K562 (cell line): ENCODE results near the gene TESMIN. TPM values are rescaled to one million over a fixed set of nuclear protein-coding genes. Genes with fewer than 3 reads are reported as not detected.
A peak's percentile ranks its signal among the peaks of the same experiment; 100 is the strongest.

ENCODE experiments used
- ARID3B ChIP-seq: fragments of 250-450 bp; sonication (Bioruptor Pico); IDR thresholded peaks from 2 replicates; pipeline ENCODE4 v1.4.0; 2020; ENCODE audit warnings: borderline replicate concordance
- GABPB1 ChIP-seq: sonication (generic); formaldehyde crosslinking; IDR thresholded peaks from 2 replicates; pipeline ENCODE4 v1.8.0; 2022; ENCODE audit warnings: mild to moderate bottlenecking, missing genetic modification reagents
- HBP1 ChIP-seq: fragments of 450-650 bp; formaldehyde crosslinking; IDR thresholded peaks from 2 replicates; pipeline ENCODE4 v1.4.0; 2022; ENCODE audit warnings: missing genetic modification characterization
- HMGN3 ChIP-seq: IDR thresholded peaks from 2 replicates; pipeline ENCODE4 v1.6.1; 2011; ENCODE audit warnings: borderline replicate concordance, low read depth, mild to moderate bottlenecking, mixed read lengths, low read length; ENCODE audit not compliant: insufficient read length; ENCODE audit errors: extremely low read depth
- JUN ChIP-seq, 2 experiments: sonication (generic) in 1 of 2; formaldehyde crosslinking in 1 of 2; IDR thresholded peaks; 2 replicates each; pipeline versions ENCODE4 v1.6.1 to v1.8.0; 2012 to 2022; ENCODE audit warnings: borderline replicate concordance in 2 of 2, mild to moderate bottlenecking in 2 of 2, improper control_type of control experiment in 1 of 2, low read depth in 1 of 2, low read length in 1 of 2, missing genetic modification reagents in 1 of 2
- MBD2 ChIP-seq: sonication (generic); IDR thresholded peaks from 2 replicates; pipeline ENCODE4 v1.6.1; 2016; ENCODE audit warnings: low read depth, borderline replicate concordance
- PHB2 ChIP-seq: fragments of 450-650 bp; IDR thresholded peaks from 2 replicates; pipeline ENCODE4 v1.6.1; 2017; ENCODE audit warnings: low read depth
- RBFOX2 ChIP-seq: fragments of 200-400 bp; formaldehyde crosslinking; IDR thresholded peaks from 2 replicates; pipeline ENCODE4 v1.6.1; 2017; ENCODE audit warnings: low read depth, mild to moderate bottlenecking, low read length, moderate library complexity
- RBM15 ChIP-seq: fragments of 200-400 bp; formaldehyde crosslinking; IDR thresholded peaks from 2 replicates; pipeline ENCODE4 v1.6.1; 2018; ENCODE audit warnings: mild to moderate bottlenecking, low read length, moderate library complexity; ENCODE audit not compliant: insufficient read depth
- RBM25 ChIP-seq: fragments of 200-400 bp; formaldehyde crosslinking; IDR thresholded peaks from 2 replicates; pipeline ENCODE4 v1.6.1; 2018; ENCODE audit warnings: low read length, low read depth, moderate library complexity; ENCODE audit not compliant: severe bottlenecking
- SRSF9 ChIP-seq: fragments of 200-400 bp; formaldehyde crosslinking; IDR thresholded peaks from 2 replicates; pipeline ENCODE4 v1.6.1; 2017; ENCODE audit warnings: low read depth, low read length, borderline replicate concordance
- TFAM ChIP-seq: fragments of 250-450 bp; sonication (Bioruptor Pico); conservative IDR thresholded peaks from 2 replicates; pipeline ENCODE4 v1.5.0; 2021; ENCODE audit warnings: mild to moderate bottlenecking, moderate library complexity
- TRIM25 ChIP-seq: fragments of 450-650 bp; IDR thresholded peaks from 2 replicates; pipeline ENCODE4 v1.7.0; 2016; ENCODE audit warnings: borderline replicate concordance
- ZBTB33 ChIP-seq: sonication (generic); formaldehyde crosslinking; IDR thresholded peaks from 2 replicates; pipeline ENCODE4 v1.8.1; 2023; ENCODE audit warnings: mild to moderate bottlenecking, missing genetic modification reagents
- ZHX1 ChIP-seq: fragments of 150-350 bp; conservative IDR thresholded peaks from 2 replicates; pipeline ENCODE4 v1.6.1; 2014; ENCODE audit warnings: low read length
- ZNF444 ChIP-seq: fragments of 250-450 bp; sonication (Bioruptor Pico); IDR thresholded peaks from 2 replicates; pipeline ENCODE4 v1.4.0; 2020; ENCODE audit warnings: mild to moderate bottlenecking, moderate library complexity
- polyA plus RNA-seq, 8 experiments: library from polyadenylated mRNA; depleted of rRNA in 4 of 8; stranded (reverse) in 5 of 8; unstranded in 3 of 8; fragments of >200 nt; fragmentation: Nextera tagmentation in 2 of 8; fragmentation: Illumina TruSeq in 1 of 8; extraction: Ambion mirVana in 2 of 8; extraction: Trizol in 1 of 8; gene quantifications; 2 replicates each; pipeline versions ENCODE4 v1.2.1 to v1.2.3, GENCODE V29; 2011 to 2014; ENCODE audit warnings: inconsistent platforms in 1 of 8, missing spikeins in 1 of 8
- total RNA-seq, 7 experiments: library from RNA; depleted of rRNA in 6 of 7; stranded (reverse); fragments of >200 nt in 6 of 7; fragmentation: Illumina TruSeq in 2 of 7; extraction: Trizol in 2 of 7; gene quantifications; 2 replicates each; pipeline versions ENCODE4 v1.2.1 to v1.2.3, GENCODE V29; 2011 to 2021; ENCODE audit warnings: low replicate concordance in 1 of 7

The TESMIN gene
- total and polyA plus RNA-seq, 9 of the 15 experiments (the other 6 are each of a cell fraction or from before 2014, with no cell fraction given), result 8.9 to 50.5 (median 15.0) TPM

- TF ChIP-seq JUN (IDR thresholded peaks at IDR 0.05; ENCODE audit: borderline replicate concordance, low read depth, low read length) (no peak), JUN (CRISPR knock-in tag; IDR thresholded peaks at IDR 0.05; ENCODE audit: borderline replicate concordance) (no peak), ZBTB33 (peak; percentile 74), GABPB1 (CRISPR knock-in tag) (no peak), RBFOX2 (peak; percentile 65), SRSF9 (no peak), ZNF444 (CRISPR knock-in tag) (no peak), ARID3B (no peak), MBD2 (no peak), TRIM25 (no peak), ZHX1 (no peak), TFAM (CRISPR knock-in tag) (no peak), PHB2 (no peak), RBM25 (no peak), RBM15 (no peak), HMGN3 (no peak), HBP1 (no peak)
These were observed 921 bp downstream of the TESMIN start (continued) for GRCh38 chr11:68750195-68751003.
